Mammary microvascular endothelial cell (primary cell): ENCODE results near the gene NPHP3. TPM values are rescaled to one million over a fixed set of nuclear protein-coding genes. Genes with fewer than 3 reads are reported as not detected.

Experiments
- total RNA-seq: library from RNA; depleted of rRNA; stranded (reverse); fragments of >200 nt; gene quantifications from 2 replicates; pipeline ENCODE4 v1.2.3, GENCODE V29; 2015

The NPHP3 gene, protein sequence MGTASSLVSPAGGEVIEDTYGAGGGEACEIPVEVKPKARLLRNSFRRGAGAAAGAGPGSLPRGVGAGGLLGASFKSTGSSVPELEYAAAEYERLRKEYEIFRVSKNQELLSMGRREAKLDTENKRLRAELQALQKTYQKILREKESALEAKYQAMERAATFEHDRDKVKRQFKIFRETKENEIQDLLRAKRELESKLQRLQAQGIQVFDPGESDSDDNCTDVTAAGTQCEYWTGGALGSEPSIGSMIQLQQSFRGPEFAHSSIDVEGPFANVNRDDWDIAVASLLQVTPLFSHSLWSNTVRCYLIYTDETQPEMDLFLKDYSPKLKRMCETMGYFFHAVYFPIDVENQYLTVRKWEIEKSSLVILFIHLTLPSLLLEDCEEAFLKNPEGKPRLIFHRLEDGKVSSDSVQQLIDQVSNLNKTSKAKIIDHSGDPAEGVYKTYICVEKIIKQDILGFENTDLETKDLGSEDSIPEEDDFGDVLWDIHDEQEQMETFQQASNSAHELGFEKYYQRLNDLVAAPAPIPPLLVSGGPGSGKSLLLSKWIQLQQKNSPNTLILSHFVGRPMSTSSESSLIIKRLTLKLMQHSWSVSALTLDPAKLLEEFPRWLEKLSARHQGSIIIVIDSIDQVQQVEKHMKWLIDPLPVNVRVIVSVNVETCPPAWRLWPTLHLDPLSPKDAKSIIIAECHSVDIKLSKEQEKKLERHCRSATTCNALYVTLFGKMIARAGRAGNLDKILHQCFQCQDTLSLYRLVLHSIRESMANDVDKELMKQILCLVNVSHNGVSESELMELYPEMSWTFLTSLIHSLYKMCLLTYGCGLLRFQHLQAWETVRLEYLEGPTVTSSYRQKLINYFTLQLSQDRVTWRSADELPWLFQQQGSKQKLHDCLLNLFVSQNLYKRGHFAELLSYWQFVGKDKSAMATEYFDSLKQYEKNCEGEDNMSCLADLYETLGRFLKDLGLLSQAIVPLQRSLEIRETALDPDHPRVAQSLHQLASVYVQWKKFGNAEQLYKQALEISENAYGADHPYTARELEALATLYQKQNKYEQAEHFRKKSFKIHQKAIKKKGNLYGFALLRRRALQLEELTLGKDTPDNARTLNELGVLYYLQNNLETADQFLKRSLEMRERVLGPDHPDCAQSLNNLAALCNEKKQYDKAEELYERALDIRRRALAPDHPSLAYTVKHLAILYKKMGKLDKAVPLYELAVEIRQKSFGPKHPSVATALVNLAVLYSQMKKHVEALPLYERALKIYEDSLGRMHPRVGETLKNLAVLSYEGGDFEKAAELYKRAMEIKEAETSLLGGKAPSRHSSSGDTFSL (N-terminal part only)
- total RNA-seq, result 13.7 and 14.5 TPM in 2 replicates

DNA sequence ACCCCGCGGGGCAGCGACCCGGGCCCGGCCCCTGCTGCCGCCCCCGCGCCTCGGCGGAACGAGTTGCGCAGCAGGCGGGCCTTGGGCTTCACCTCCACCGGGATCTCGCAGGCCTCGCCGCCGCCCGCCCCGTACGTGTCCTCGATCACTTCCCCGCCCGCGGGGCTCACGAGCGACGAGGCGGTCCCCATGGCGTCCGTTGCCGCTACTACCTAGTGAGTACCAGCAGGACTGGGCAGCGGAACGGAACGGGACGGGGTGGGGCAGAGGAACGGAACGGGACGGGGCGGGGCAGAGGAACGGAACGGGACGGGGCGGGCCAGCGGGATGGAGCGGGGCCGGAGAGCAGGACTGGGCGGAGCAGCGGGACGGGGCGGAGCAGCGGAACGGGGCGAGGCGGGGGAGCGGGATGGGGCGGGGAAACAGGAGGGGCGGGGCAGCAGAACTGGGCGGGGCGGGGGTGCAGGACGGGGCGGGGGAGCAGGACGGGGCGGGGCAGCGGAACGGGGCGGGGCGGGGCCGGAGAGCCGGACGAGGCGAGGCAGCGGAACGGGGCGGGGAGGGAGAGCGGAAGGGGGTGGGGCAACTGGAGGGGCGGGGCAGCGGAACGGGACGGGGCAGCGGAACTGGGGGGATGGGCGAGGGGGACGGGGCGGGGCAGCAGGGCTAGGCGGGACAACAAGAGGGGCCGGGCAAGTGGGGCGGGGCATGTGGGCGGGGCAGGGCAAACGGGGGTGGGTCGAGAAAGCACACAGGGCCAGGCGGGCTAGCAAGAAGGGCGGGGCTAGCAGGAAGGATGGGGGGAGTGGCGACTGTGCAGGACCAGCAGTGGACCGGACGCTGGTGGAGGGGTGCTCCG lies at the start of gene NPHP3:
Gene NPHP3, minus strand, starts transcription at position 245 of the 859 bp plus-strand sequence. Its CDS starts 54 bp downstream, at position 191.

DNA sequence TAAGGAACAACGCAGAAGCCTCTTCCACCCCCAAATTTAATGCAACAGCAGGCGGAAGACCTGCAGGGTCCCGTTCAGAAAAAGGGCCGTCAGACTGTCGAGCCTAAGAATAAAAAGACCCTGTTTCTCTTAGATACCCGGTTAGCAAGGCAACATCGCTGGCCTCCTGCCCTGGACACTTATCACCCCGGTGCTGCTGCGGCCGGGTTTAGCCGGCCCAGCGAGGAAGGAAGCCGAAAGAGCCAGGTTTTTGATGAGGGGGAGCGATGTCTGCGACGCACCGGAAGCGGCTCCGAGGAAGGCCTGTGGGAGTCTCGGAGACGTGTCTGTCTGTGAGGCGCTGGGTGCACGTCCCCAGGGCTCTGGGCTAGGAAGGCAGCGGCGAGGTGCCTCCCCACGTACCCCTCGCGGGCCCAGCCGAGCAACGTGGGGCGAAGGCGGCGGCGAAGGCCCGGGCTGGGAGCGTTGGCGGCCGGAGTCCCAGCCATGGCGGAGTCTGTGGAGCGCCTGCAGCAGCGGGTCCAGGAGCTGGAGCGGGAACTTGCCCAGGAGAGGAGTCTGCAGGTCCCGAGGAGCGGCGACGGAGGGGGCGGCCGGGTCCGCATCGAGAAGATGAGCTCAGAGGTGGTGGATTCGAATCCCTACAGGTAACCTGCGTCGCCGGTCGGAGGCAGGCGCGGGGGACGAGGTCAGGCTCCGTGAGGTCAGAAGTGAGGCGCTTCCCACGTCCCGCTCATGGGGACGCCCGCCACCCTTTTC lies 62.0 kb downstream of the NPHP3 start, which contains the start of gene UBA5:
Gene UBA5, plus strand, starts transcription at position 278 of the 759 bp plus-strand sequence. Its CDS starts 209 bp downstream, at position 487.

DNA sequence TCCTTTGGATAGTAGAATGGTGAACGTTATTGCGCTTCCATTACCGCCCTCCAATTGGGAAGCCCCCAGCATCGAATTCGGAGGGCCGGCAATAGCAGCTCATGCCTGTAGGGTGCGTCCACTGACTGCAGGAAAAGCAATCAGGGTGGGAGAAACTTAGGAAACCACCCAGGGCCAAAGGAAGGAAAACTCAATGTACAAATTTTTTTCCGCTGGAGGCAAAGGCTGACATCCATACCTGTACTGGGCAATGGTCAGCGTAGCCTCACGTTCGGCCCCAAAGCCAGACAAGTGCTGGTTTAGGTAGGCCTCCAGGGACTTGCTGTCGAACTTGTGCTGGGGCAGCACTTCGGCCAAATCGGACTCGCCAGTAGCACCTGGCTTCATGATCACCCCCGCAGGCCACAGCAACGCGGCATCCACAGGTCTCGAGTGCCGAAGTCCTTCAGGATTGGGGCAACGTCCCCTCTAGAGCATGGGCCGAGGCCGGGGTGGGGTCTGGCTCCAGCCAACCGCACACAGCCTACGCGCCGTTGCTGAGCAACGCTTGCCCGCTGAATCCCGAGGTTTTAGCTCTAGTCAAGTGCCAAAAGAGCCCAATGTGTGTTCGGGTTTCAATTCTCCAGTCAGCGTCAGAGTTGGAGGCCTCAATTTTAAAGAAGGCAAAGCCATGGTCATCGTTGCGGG lies 62.7 kb downstream of the NPHP3 start, which contains the start of gene ACAD11:
Gene ACAD11, minus strand, starts transcription at position 445 of the 687 bp plus-strand sequence. Its CDS starts 58 bp downstream, at position 387.

Other genes starting within 250 kb of the NPHP3 start
- 0.54 and 1.1 TPM in 2 replicates for gene ACKR4, start 125.1 kb downstream of the NPHP3 start, total RNA-seq
- gene ACAD11, start 62.6 kb downstream of the NPHP3 start, total RNA-seq, result 12.3 and 18.3 TPM in 2 replicates
- 29.4 and 34.0 TPM in 2 replicates for gene UBA5, start 62.1 kb downstream of the NPHP3 start, total RNA-seq